ENCODE results near the gene PDE4D.

DNA sequence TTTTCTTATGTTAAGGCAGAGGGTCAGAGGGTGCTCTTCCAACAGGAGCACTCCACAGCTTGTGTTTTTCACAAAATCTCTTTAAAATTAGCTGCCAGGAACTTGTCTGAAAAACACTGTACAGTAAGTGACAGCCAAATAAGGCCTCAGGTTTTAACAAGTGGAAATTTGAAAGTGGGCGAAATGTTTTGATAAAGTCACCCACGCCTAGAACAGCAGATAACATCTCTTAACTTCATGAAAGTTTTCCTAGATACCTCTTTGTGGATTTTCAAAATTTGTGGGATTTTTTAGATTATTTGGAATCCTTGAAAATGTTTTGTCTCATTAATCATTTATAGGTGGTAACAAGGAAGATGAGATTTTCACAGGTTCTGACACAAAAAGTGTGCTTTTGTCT lies 121.3 kb downstream of the PDE4D start:
- TF ChIP-seq EZH2 (IDR thresholded peaks at IDR 0.05; ENCODE audit: borderline replicate concordance, control insufficient read depth, low read depth, low read length): no peak
- TF ChIP-seq FOS (IDR thresholded peaks at IDR 0.05; ENCODE audit: borderline replicate concordance, extremely low read depth, insufficient read length): no peak
- TF ChIP-seq, protein P1, sequence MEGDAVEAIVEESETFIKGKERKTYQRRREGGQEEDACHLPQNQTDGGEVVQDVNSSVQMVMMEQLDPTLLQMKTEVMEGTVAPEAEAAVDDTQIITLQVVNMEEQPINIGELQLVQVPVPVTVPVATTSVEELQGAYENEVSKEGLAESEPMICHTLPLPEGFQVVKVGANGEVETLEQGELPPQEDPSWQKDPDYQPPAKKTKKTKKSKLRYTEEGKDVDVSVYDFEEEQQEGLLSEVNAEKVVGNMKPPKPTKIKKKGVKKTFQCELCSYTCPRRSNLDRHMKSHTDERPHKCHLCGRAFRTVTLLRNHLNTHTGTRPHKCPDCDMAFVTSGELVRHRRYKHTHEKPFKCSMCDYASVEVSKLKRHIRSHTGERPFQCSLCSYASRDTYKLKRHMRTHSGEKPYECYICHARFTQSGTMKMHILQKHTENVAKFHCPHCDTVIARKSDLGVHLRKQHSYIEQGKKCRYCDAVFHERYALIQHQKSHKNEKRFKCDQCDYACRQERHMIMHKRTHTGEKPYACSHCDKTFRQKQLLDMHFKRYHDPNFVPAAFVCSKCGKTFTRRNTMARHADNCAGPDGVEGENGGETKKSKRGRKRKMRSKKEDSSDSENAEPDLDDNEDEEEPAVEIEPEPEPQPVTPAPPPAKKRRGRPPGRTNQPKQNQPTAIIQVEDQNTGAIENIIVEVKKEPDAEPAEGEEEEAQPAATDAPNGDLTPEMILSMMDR (IDR thresholded peaks at IDR 0.05 in 2 of 3, conservative IDR thresholded peaks at IDR 0.05 in 1 of 3; ENCODE audit: control insufficient read depth in 2 of 3, extremely low read depth in 1 of 3, insufficient read depth in 1 of 3, low read depth in 3 of 3, low read length in 3 of 3): no peak

Data from GM12878 (cell line).